Common myeloid progenitor, CD34-positive (primary cell): ENCODE results near the gene DEGS2.
A peak's percentile ranks its signal among the peaks of the same experiment; 100 is the strongest.

Experiments
- CTCF ChIA-PET: fragments of 350-600 bp; sonication (Branson Sonifier 250); formaldehyde crosslinking; loops from one replicate; lab custom pipeline; 2021; ENCODE audit warnings: antibody characterized with exemption; lab: Charles Lee
- POLR2A ChIA-PET: fragments of 350-600 bp; sonication (Branson Sonifier 250); formaldehyde crosslinking; loops from one replicate; lab custom pipeline; 2021; ENCODE audit warnings: antibody characterized with exemption; lab: Charles Lee
- DNase-seq, 3 donors: peaks; one replicate each; pipeline versions ENCODE4 v3.0.0 to v3.0.0-alpha.2; 2013
- H3K27ac ChIP-seq, 2 experiments: 1 replicate in 1 of 2; 2 replicates in 1 of 2; pipeline ENCODE4 v1.7.0; 2013; ENCODE audit warnings: inconsistent platforms in 2 of 2, low read length in 2 of 2, mild to moderate bottlenecking in 2 of 2, low read depth in 1 of 2, moderate library complexity in 1 of 2; ENCODE audit not compliant: severe bottlenecking in 2 of 2, insufficient read depth in 1 of 2, poor library complexity in 1 of 2
- H3K27me3 ChIP-seq, 5 experiments: replicated peaks in 2 of 5; 1 replicate in 3 of 5; 2 replicates in 2 of 5; pipeline versions ENCODE4 v1.6.1 to v1.7.0; 2013; ENCODE audit warnings: low read length in 4 of 5, mild to moderate bottlenecking in 2 of 5, moderate library complexity in 2 of 5, inconsistent platforms in 1 of 5; ENCODE audit not compliant: insufficient read depth in 5 of 5, control insufficient read depth in 4 of 5
- H3K36me3 ChIP-seq, 4 experiments: 1 replicate in 2 of 4; 2 replicates in 2 of 4; pipeline versions ENCODE4 v1.6.1 to v1.7.0; 2013; ENCODE audit warnings: low read length in 3 of 4, control low read depth in 1 of 4, mild to moderate bottlenecking in 1 of 4; ENCODE audit not compliant: control insufficient read depth in 4 of 4, insufficient read depth in 4 of 4
- H3K4me1 ChIP-seq, 4 experiments: 1 replicate in 3 of 4; 2 replicates in 1 of 4; pipeline versions ENCODE4 v1.6.1 to v1.7.1; 2013; ENCODE audit warnings: low read length in 3 of 4, mild to moderate bottlenecking in 3 of 4, control low read depth in 1 of 4, inconsistent platforms in 1 of 4, moderate library complexity in 1 of 4; ENCODE audit not compliant: control insufficient read depth in 4 of 4, insufficient read depth in 4 of 4; ENCODE audit errors: control extremely low read depth in 1 of 4
- H3K4me3 ChIP-seq, 7 experiments: 1 replicate in 4 of 7; 2 replicates in 3 of 7; pipeline versions ENCODE4 v1.5.1 to v1.7.0; 2013; ENCODE audit warnings: mild to moderate bottlenecking in 7 of 7, low read length in 6 of 7, moderate library complexity in 6 of 7, inconsistent platforms in 2 of 7, low read depth in 2 of 7, control low read depth in 1 of 7; ENCODE audit not compliant: insufficient read depth in 4 of 7, control insufficient read depth in 1 of 7; ENCODE audit errors: extremely low read depth in 1 of 7
- H3K9me3 ChIP-seq, 5 experiments: 1 replicate in 4 of 5; 2 replicates in 1 of 5; pipeline versions ENCODE4 v1.6.1 to v1.7.1; 2013; ENCODE audit warnings: low read length in 4 of 5, mild to moderate bottlenecking in 2 of 5, inconsistent platforms in 1 of 5, low read depth in 1 of 5, moderate library complexity in 1 of 5; ENCODE audit not compliant: control insufficient read depth in 4 of 5, insufficient read depth in 2 of 5; ENCODE audit errors: control extremely low read depth in 1 of 5
- WGBS: methylation state at CpG from one replicate; pipeline ENCODE4 v1.1.5; 2013; ENCODE audit not compliant: insufficient coverage; 5-methylcytosine and 5-hydroxymethylcytosine counted together

The DEGS2 gene

GRCh38 chr14:100111931-100112704 is 47.3 kb downstream of the DEGS2 start:
- ChIA-PET POLR2A (interaction anchor here (0.8 to 1.1 kb wide), 2 partner anchors 30 to 428 kb away, joined by 3 read pairs; no protein-coding TSS in a partner anchor), CTCF (interaction anchor here (0.6 to 53.6 kb wide), 9 partner anchors 9 to 88 kb away, joined by 3 to 1065 read pairs (median 3); partner anchors contain the start of gene EVL)
- Histone ChIP-seq H3K4me3 (no peak overlapping the region), H3K4me1 (peaks cover 0 to 19% (median 14%) of the 10 kb centered on the region in 4 experiments), H3K27me3 (no peaks in the 10 kb centered on the region), H3K9me3 (no peaks in the 10 kb centered on the region), H3K36me3 (peaks cover 0 to 82% (median 18%) of the 10 kb centered on the region in 4 experiments), H3K27ac (no peak overlapping the region)
- DNase-seq = no peak
- 96% methylated on average over 11 of the region's 11 CpGs for WGBS

- Histone ChIP-seq H3K9me3 (no peaks in the 10 kb centered on the region), H3K4me1 (peaks cover 2 to 29% (median 26%) of the 10 kb centered on the region in 4 experiments), H3K27ac (no peak overlapping the region), H3K36me3 (peaks cover 0 to 82% (median 17%) of the 10 kb centered on the region in 4 experiments), H3K27me3 (no peaks in the 10 kb centered on the region), H3K4me3 (no peak overlapping the region)
- CTCF ChIA-PET = interaction anchor here (0.9 to 53.6 kb wide), 6 partner anchors 11 to 95 kb away, joined by 3 to 1065 read pairs (median 4); partner anchors contain the start of gene EVL
- DNase-seq = no peak
- POLR2A ChIA-PET = interaction anchor here (0.6 to 1.1 kb wide), 2 partner anchors 31 to 66 kb away, joined by 3 read pairs; no protein-coding TSS in a partner anchor
- 79% methylated on average over 3 of the region's 6 CpGs for WGBS
These were observed 48.6 kb downstream of the DEGS2 start for GRCh38 chr14:100110816-100111215.

- ChIA-PET CTCF (interaction anchor here (1.0 to 53.6 kb wide), 11 partner anchors 10 to 126 kb away, joined by 3 to 1065 read pairs (median 17); partner anchors contain the start of gene EVL), POLR2A (no interaction called here)
- Histone ChIP-seq H3K36me3 (peaks cover 0 to 81% (median 16%) of the 10 kb centered on the region in 4 experiments), H3K9me3 (no peaks in the 10 kb centered on the region), H3K27me3 (no peaks in the 10 kb centered on the region), H3K4me1 (peaks cover 4 to 39% (median 36%) of the 10 kb centered on the region in 4 experiments), H3K27ac (no peak overlapping the region), H3K4me3 (no peak overlapping the region)
- no peak for DNase-seq
- WGBS = 95% methylated on average over 6 of the region's 9 CpGs
These were observed 49.9 kb downstream of the DEGS2 start for GRCh38 chr14:100109594-100109955.

GRCh38 chr14:100108840-100109593 is 50.4 kb downstream of the DEGS2 start:
- 95% methylated on average over 8 of the region's 10 CpGs for WGBS
- Histone ChIP-seq H3K27ac (no peak overlapping the region), H3K4me3 (no peak overlapping the region), H3K9me3 (no peaks in the 10 kb centered on the region), H3K36me3 (peaks cover 0 to 81% (median 13%) of the 10 kb centered on the region in 4 experiments), H3K4me1 (peaks cover 6 to 42% (median 36%) of the 10 kb centered on the region in 4 experiments), H3K27me3 (no peaks in the 10 kb centered on the region)
- no peak for DNase-seq
- ChIA-PET CTCF (interaction anchor here (1.0 to 53.6 kb wide), 24 partner anchors 9 to 126 kb away, joined by 3 to 1065 read pairs (median 5); partner anchors contain the start of gene EVL), POLR2A (interaction anchor here (1.2 kb wide), 1 partner anchor 30 kb away, joined by 5 read pairs; no protein-coding TSS in a partner anchor)

GRCh38 chr14:100108042-100108825 is 51.2 kb downstream of the DEGS2 start:
- CTCF ChIA-PET = interaction anchor here (0.7 to 53.6 kb wide), 31 partner anchors 8 to 125 kb away, joined by 3 to 1065 read pairs (median 4); partner anchors contain the start of gene EVL
- WGBS = 34% methylated on average over 11 of the region's 13 CpGs
- peaks cover 0 to 82% (median 13%) of the 10 kb centered on the region in 4 experiments for H3K36me3 ChIP-seq
- peak; percentile 80 to 88 (median 84) for DNase-seq
- POLR2A ChIA-PET = interaction anchor here (0.7 to 1.2 kb wide), 4 partner anchors 30 to 126 kb away, joined by 3 to 5 read pairs (median 3); no protein-coding TSS in a partner anchor
- H3K4me3 ChIP-seq = no peak overlapping the region
- no peak overlapping the region for H3K27ac ChIP-seq
- peaks cover 6 to 48% (median 42%) of the 10 kb centered on the region in 4 experiments for H3K4me1 ChIP-seq
- H3K9me3 ChIP-seq = no peaks in the 10 kb centered on the region
- no peaks in the 10 kb centered on the region for H3K27me3 ChIP-seq

GRCh38 chr14:100107236-100107635 is 52.2 kb downstream of the DEGS2 start:
- Histone ChIP-seq H3K36me3 (peaks cover 0 to 76% (median 14%) of the 10 kb centered on the region in 4 experiments), H3K9me3 (no peaks in the 10 kb centered on the region), H3K27ac (no peak overlapping the region), H3K27me3 (no peaks in the 10 kb centered on the region), H3K4me3 (no peak overlapping the region), H3K4me1 (peaks cover 6 to 49% (median 42%) of the 10 kb centered on the region in 4 experiments)
- DNase-seq = no peak
- CTCF ChIA-PET = interaction anchor here (0.8 to 53.6 kb wide), 17 partner anchors 12 to 124 kb away, joined by 3 to 1065 read pairs (median 5); partner anchors contain the start of gene EVL
- WGBS = 96% methylated on average over 5 of the region's 5 CpGs
- POLR2A ChIA-PET = no interaction called here
